SK-N-SH (cell line): Measurements from ENCODE around the gene FRK. TPM values are rescaled to one million over a fixed set of nuclear protein-coding genes. Genes with fewer than 3 reads are reported as not detected.

ENCODE experiments used
- CTCF ChIA-PET: fragments of 300-600, 350-600 bp; formaldehyde crosslinking; extraction: SDS; loops from one replicate; lab custom pipeline; 2021; lab: Yijun Ruan, JAX
- POLR2A ChIA-PET: fragments of 350-600 bp; sonication (Branson Sonifier 250); formaldehyde crosslinking; extraction: SDS; loops from one replicate; lab custom pipeline; 2020; ENCODE audit warnings: antibody characterized with exemption, inconsistent platforms; lab: Yijun Ruan, JAX
- DNase-seq: peaks from one replicate; pipeline ENCODE4 v3.0.0; 2012
- H2AFZ ChIP-seq: fragments of 200-600 bp; sonication (generic); 2 replicates; pipeline ENCODE4 v1.8.1; 2016; ENCODE audit warnings: antibody characterized with exemption, mild to moderate bottlenecking, low read depth
- H3F3A ChIP-seq: fragments of 200-600 bp; sonication (generic); replicated peaks from 2 replicates; pipeline ENCODE3; 2016; ENCODE audit warnings: antibody characterized with exemption, mild to moderate bottlenecking; ENCODE audit not compliant: insufficient read depth
- H3K27ac ChIP-seq, 2 experiments: fragments of 200-500 bp in 1 of 2; fragments of 200-600 bp in 1 of 2; sonication (Bioruptor generic) in 1 of 2; sonication (generic), shearing (Covaris generic) in 1 of 2; 2 replicates each; pipeline versions ENCODE4 v1.5.1 to v1.6.1; 2014 to 2016; ENCODE audit warnings: low read depth in 2 of 2, inconsistent platforms in 1 of 2, low read length in 1 of 2, mild to moderate bottlenecking in 1 of 2, mixed read lengths in 1 of 2
- H3K27me3 ChIP-seq: fragments of 200-600 bp; sonication (generic), shearing (Covaris generic); 2 replicates; pipeline ENCODE4 v1.6.1; 2016; ENCODE audit warnings: mixed run types; ENCODE audit not compliant: insufficient read depth
- H3K36me3 ChIP-seq, 2 experiments: fragments of 200-500 bp in 1 of 2; fragments of 200-600 bp in 1 of 2; sonication (Bioruptor generic) in 1 of 2; sonication (generic) in 1 of 2; replicated peaks in 1 of 2; 2 replicates each; pipeline versions ENCODE3 to v1.5.1; 2014 to 2016; ENCODE audit warnings: low read length in 1 of 2, mild to moderate bottlenecking in 1 of 2; ENCODE audit not compliant: insufficient read depth in 2 of 2, control insufficient read depth in 1 of 2
- H3K4me1 ChIP-seq, 2 experiments: fragments of 200-500 bp in 1 of 2; fragments of 200-600 bp in 1 of 2; sonication (Bioruptor generic) in 1 of 2; sonication (generic), shearing (Covaris generic) in 1 of 2; 2 replicates each; pipeline versions ENCODE4 v1.5.1 to v1.6.1; 2014 to 2016; ENCODE audit warnings: low read depth in 1 of 2, low read length in 1 of 2, mixed run types in 1 of 2; ENCODE audit not compliant: insufficient read depth in 2 of 2, control insufficient read depth in 1 of 2
- H3K4me2 ChIP-seq: fragments of 200-600 bp; sonication (generic), shearing (Covaris generic); 2 replicates; pipeline ENCODE4 v1.6.1; 2017; ENCODE audit warnings: mixed run types
- H3K4me3 ChIP-seq, 2 experiments: fragments of 200-500 bp in 1 of 2; fragments of 200-600 bp in 1 of 2; sonication (Bioruptor generic) in 1 of 2; sonication (generic), shearing (Covaris generic) in 1 of 2; 2 replicates each; pipeline versions ENCODE4 v1.5.1 to v1.8.1; 2014 to 2016; ENCODE audit warnings: low read depth in 2 of 2, inconsistent platforms in 1 of 2, low read length in 1 of 2, mild to moderate bottlenecking in 1 of 2, mixed read lengths in 1 of 2, moderate library complexity in 1 of 2
- H3K79me2 ChIP-seq: fragments of 200-600 bp; sonication (generic); 2 replicates; pipeline ENCODE4 v1.8.1; 2017; ENCODE audit warnings: mild to moderate bottlenecking; ENCODE audit not compliant: insufficient read depth
- H3K9ac ChIP-seq: fragments of 200-600 bp; sonication (generic); 2 replicates; pipeline ENCODE4 v1.6.1; 2017; ENCODE audit warnings: mixed run types
- H3K9me2 ChIP-seq: fragments of 200-600 bp; sonication (generic); 2 replicates; pipeline ENCODE4 v1.6.1; 2017; ENCODE audit warnings: mixed run types
- H3K9me3 ChIP-seq: fragments of 200-600 bp; sonication (generic); 2 replicates; pipeline ENCODE4 v1.6.1; 2017; ENCODE audit warnings: mixed run types, mild to moderate bottlenecking, moderate library complexity
- H4K20me1 ChIP-seq: fragments of 200-600 bp; sonication (generic); 2 replicates; pipeline ENCODE4 v1.6.1; 2017; ENCODE audit warnings: mild to moderate bottlenecking, mixed run types; ENCODE audit not compliant: insufficient read depth
- CHD2 ChIP-seq: fragments of 150-350 bp; IDR thresholded peaks from 2 replicates; pipeline ENCODE4 v1.6.1; 2018; ENCODE audit warnings: low read length; ENCODE audit not compliant: partially characterized antibody
- CTCF ChIP-seq: fragments of 200-600 bp; sonication (generic); IDR thresholded peaks from 2 replicates; pipeline ENCODE4 v1.6.1; 2017; ENCODE audit warnings: antibody characterized with exemption, mild to moderate bottlenecking, moderate library complexity
- EZH2phosphoT487 ChIP-seq: fragments of 200-600 bp; sonication (generic); IDR thresholded peaks from 2 replicates; pipeline ENCODE4 v1.6.1; 2017; ENCODE audit warnings: low read depth, mixed run types, mild to moderate bottlenecking, antibody characterized with exemption, moderate library complexity, borderline replicate concordance
- FOXJ3 ChIP-seq: sonication (generic); formaldehyde crosslinking; IDR thresholded peaks from 2 replicates; pipeline ENCODE4 v1.5.1; 2020; ENCODE audit warnings: mild to moderate bottlenecking, missing genetic modification reagents
- FOXM1 ChIP-seq: IDR thresholded peaks from 2 replicates; pipeline ENCODE4 v1.4.0; 2012; ENCODE audit warnings: low read depth, mild to moderate bottlenecking
- GABPA ChIP-seq: IDR thresholded peaks from 2 replicates; pipeline ENCODE4 v1.4.0; 2012; ENCODE audit warnings: low read depth, mild to moderate bottlenecking
- GATA2 ChIP-seq: sonication (generic); formaldehyde crosslinking; IDR thresholded peaks from 2 replicates; pipeline ENCODE4 v1.5.0; 2020; ENCODE audit warnings: mild to moderate bottlenecking, missing genetic modification reagents
- MEF2A ChIP-seq: IDR thresholded peaks from 2 replicates; pipeline ENCODE4 v1.4.0; 2012; ENCODE audit warnings: low read depth, borderline replicate concordance
- MXI1 ChIP-seq: IDR thresholded peaks from 2 replicates; pipeline ENCODE4 v1.6.1; 2012; ENCODE audit warnings: mild to moderate bottlenecking, low read depth, low read length, improper control_type of control experiment
- NFIC ChIP-seq: IDR thresholded peaks from 2 replicates; pipeline ENCODE4 v1.4.0; 2012; ENCODE audit warnings: borderline replicate concordance
- NRF1 ChIP-seq: IDR thresholded peaks from 2 replicates; pipeline ENCODE4 v1.6.1; 2012; ENCODE audit warnings: low read depth, mild to moderate bottlenecking, low read length
- PBX3 ChIP-seq: IDR thresholded peaks from 2 replicates; pipeline ENCODE4; 2012
- RCOR1 ChIP-seq: fragments of 150-350 bp; IDR thresholded peaks from 2 replicates; pipeline ENCODE4 v1.6.1; 2017; ENCODE audit warnings: antibody characterized with exemption, low read length
- REST ChIP-seq: IDR thresholded peaks from 2 replicates; pipeline ENCODE4 v1.6.1; 2012; ENCODE audit warnings: mild to moderate bottlenecking, low read depth, low read length, moderate library complexity
- SIN3A ChIP-seq: IDR thresholded peaks from 2 replicates; pipeline ENCODE4 v1.6.1; 2012; ENCODE audit warnings: low read depth, mild to moderate bottlenecking, low read length, moderate library complexity, borderline replicate concordance
- SMC3 ChIP-seq: IDR thresholded peaks from 2 replicates; pipeline ENCODE4 v1.6.1; 2012; ENCODE audit warnings: low read depth, low read length, improper control_type of control experiment
- TCF12 ChIP-seq: IDR thresholded peaks from 2 replicates; pipeline ENCODE4 v1.4.0; 2012
- TEAD4 ChIP-seq: IDR thresholded peaks from 2 replicates; pipeline ENCODE4 v1.4.0; 2012; ENCODE audit warnings: mild to moderate bottlenecking, borderline replicate concordance; ENCODE audit not compliant: insufficient read depth
- USF1 ChIP-seq: IDR thresholded peaks from 2 replicates; pipeline ENCODE4 v1.4.0; 2012; ENCODE audit warnings: low read depth, borderline replicate concordance
- USF2 ChIP-seq: fragments of 150-350 bp; IDR thresholded peaks from 2 replicates; pipeline ENCODE4 v1.6.1; 2017; ENCODE audit warnings: antibody characterized with exemption, low read length, low read depth, borderline replicate concordance
- WGBS: methylation state at CpG from one replicate; pipeline ENCODE4 v1.1.6; 2017; ENCODE audit warnings: low lambda C conversion rate; 5-methylcytosine and 5-hydroxymethylcytosine counted together
- polyA plus RNA-seq, 3 experiments: library from polyadenylated mRNA; depleted of rRNA; stranded (reverse); fragments of >200 nt; gene quantifications; 2 replicates each; pipeline ENCODE4 v1.2.3, GENCODE V29; 2012

The FRK gene
- polyA plus RNA-seq, 1 of the 3 experiments (the other 2 are of a cell fraction), result under 0.01 TPM

GRCh38 chr6:115909923-115910546, 150.7 kb downstream of the FRK start (continued):
- no peak for TF ChIP-seq REST
- TF ChIP-seq NRF1, result no peak
- no peak for TF ChIP-seq TCF12
- TF ChIP-seq CHD2, result no peak
- no peak for TF ChIP-seq USF1
- no peak for TF ChIP-seq MEF2A
- TF ChIP-seq FOXJ3 (CRISPR knock-in tag), result no peak
- no peak for TF ChIP-seq FOXM1
- TF ChIP-seq SIN3A, result no peak
- no peak for TF ChIP-seq TEAD4
- TF ChIP-seq RCOR1, result no peak
- TF ChIP-seq, all 33 proteins: peak for 0

GRCh38 chr6:115908906-115909559, 151.7 kb downstream of the FRK start:
- Histone ChIP-seq H3K27ac (no peak overlapping the region), H3K36me3 (no peaks in the 10 kb centered on the region), H3F3A (no peaks in the 10 kb centered on the region), H3K9me2 (no peaks in the 10 kb centered on the region), H3K4me2 (no peak overlapping the region), H3K9ac (no peak overlapping the region), H2AFZ (no peak overlapping the region), H3K9me3 (no peaks in the 10 kb centered on the region), H3K4me3 (no peak overlapping the region), H4K20me1 (no peaks in the 10 kb centered on the region), H3K27me3 (no peaks in the 10 kb centered on the region), H3K79me2 (no peaks in the 10 kb centered on the region), H3K4me1 (no peaks in the 10 kb centered on the region)
- ChIA-PET CTCF (interaction anchor here (1.5 kb wide), 1 partner anchor 12 kb away, joined by 4 read pairs; no protein-coding TSS in a partner anchor), POLR2A (no interaction called here)
- TF ChIP-seq FOXM1 (no peak), GABPA (no peak), MXI1 (no peak), CHD2 (no peak), EZH2phosphoT487 (no peak), MEF2A (no peak), USF2 (no peak), PBX3 (no peak), FOXJ3 (CRISPR knock-in tag) (no peak), TCF12 (no peak), CTCF (no peak), USF1 (no peak), GATA2 (CRISPR knock-in tag) (no peak), NFIC (no peak), SMC3 (no peak)
- WGBS, result 38% methylated on average over 5 of the region's 5 CpGs
- DNase-seq, result no peak
